Kidney (tissue), 14 donors: ENCODE data around the gene ATG4D. TPM values are rescaled to one million over a fixed set of nuclear protein-coding genes. Genes with fewer than 3 reads are reported as not detected.

ENCODE experiments used
- DNase-seq, 5 donors: peaks; one replicate each; pipeline ENCODE4 v3.0.0-alpha.2; 2013 to 2020
- FAIRE-seq: peaks from 2 replicates; lab custom pipeline; 2012; peaks lifted over from hg19 to GRCh38; lab: Jason Lieb, UNC
- H3K27ac ChIP-seq, 2 donors: one replicate each; pipeline ENCODE4 v1.7.0; 2013; ENCODE audit warnings: low read depth in 2 of 2, low read length in 2 of 2, inconsistent platforms in 1 of 2
- H3K27me3 ChIP-seq: one replicate; pipeline ENCODE4 v1.7.1; 2013; ENCODE audit warnings: low read length, inconsistent platforms; ENCODE audit not compliant: control insufficient read depth, insufficient read depth
- H3K36me3 ChIP-seq, 3 donors: one replicate each; pipeline versions ENCODE4 v1.7.0 to v1.7.1; 2013; ENCODE audit warnings: low read length in 3 of 3, control low read depth in 1 of 3, inconsistent platforms in 1 of 3; ENCODE audit not compliant: insufficient read depth in 3 of 3, control insufficient read depth in 2 of 3
- H3K4me1 ChIP-seq, 3 donors: one replicate each; pipeline versions ENCODE4 v1.7.0 to v1.7.1; 2013; ENCODE audit warnings: low read length in 3 of 3, inconsistent platforms in 1 of 3, low read depth in 1 of 3; ENCODE audit not compliant: control insufficient read depth in 2 of 3, insufficient read depth in 2 of 3
- H3K4me3 ChIP-seq, 3 donors: one replicate each; pipeline versions ENCODE4 v1.7.0 to v1.8.1; 2013; ENCODE audit warnings: low read length in 3 of 3, control low read depth in 1 of 3, inconsistent platforms in 1 of 3
- H3K9ac ChIP-seq, 3 donors: one replicate each; pipeline versions ENCODE4 v1.7.0 to v1.7.1; 2013; ENCODE audit warnings: low read length in 3 of 3, control low read depth in 1 of 3, inconsistent platforms in 1 of 3
- H3K9me3 ChIP-seq, 3 donors: one replicate each; pipeline versions ENCODE4 v1.7.0 to v1.7.1; 2013; ENCODE audit warnings: low read length in 3 of 3, control low read depth in 1 of 3, inconsistent platforms in 1 of 3; ENCODE audit not compliant: control insufficient read depth in 2 of 3, insufficient read depth in 1 of 3
- intact Hi-C: fragments of 100-400 bp; cut with DNase I; formaldehyde crosslinking; loops from one replicate; pipeline ENCODE4 v1.11.1; 2022
- polyA plus RNA-seq: library from polyadenylated mRNA; stranded (reverse); fragments of 350-450 nt; fragmentation: Illumina TruSeq; extraction: RNeasy Lipid Tissue Mini Kit (QIAGEN cat#74804); gene quantifications from one replicate; pipeline ENCODE4 v1.2.3, GENCODE V29; 2014; ENCODE audit warnings: low read depth, low replicate concordance; ENCODE audit not compliant: insufficient read depth
- total RNA-seq: library from RNA; stranded (reverse); fragmentation: NEBNext Ultra II Directional; extraction: Animal tissue kit (Norgen Biotek cat#: 25700); gene quantifications from one replicate; pipeline ENCODE4 v1.2.1, GENCODE V29; 2021
- TF ChIP-seq, protein P1 (sequence below): IDR thresholded peaks from 3 replicates; pipeline ENCODE4 v1.5.1; 2012; ENCODE audit warnings: mild to moderate bottlenecking, moderate library complexity, borderline replicate concordance; ENCODE audit not compliant: insufficient read depth; ENCODE audit errors: extremely low read depth
- donor health status: control.
- donor health status: control.
- donor health status: control.
- donor health status: control.
- donor health status: control.
- donor health status: DM: yes; HTN: yes; CAD: no.
- donor health status: Normal renal cell carcinoma (clear cell type).

The ATG4D gene
- total and polyA plus RNA-seq, 2 donors from 2014 or later = 32.7 to 91.7 TPM

DNA sequence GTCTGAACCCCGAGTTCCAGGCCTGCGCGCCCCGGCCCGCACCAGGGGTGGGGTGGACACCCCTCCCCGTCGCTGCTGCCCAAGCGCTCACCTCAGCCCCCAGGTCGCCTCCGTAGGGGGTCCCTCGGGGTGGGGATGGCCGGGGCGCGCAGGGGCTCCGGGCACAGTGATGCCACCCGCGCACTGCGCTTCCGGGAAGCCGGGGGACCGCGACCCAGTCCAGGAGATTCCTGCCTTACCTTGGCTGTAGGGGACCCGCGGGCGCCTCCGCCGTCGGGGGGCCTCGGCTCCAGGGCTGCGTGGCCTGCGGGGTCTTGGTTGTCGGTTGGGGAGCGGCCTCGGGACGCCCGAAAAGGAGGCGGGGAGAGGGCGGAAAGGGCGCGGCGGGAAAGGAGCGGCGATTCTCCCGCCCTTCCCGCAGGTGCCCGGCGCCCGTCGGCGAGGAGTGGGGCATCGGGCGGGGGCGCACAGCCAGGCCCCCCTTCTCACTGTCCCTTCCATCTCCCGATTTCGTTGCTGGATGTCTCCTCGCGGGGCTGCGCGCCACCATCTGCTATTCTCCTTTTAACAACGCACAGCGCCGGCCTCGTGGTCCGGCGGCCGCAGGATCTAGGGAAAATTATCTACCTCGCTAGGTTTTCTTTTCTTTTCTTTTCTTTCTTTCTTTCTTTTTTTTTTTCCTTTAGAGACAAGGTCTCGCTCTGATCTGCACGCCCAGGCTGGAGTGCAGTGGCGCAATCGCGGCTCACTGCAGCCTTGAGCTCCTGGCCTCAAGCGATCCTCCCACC lies 40.5 kb upstream of the ATG4D start, which contains the start of gene KEAP1:
Gene KEAP1 (minus strand): TSS at position 355 of the 788 bp plus-strand sequence. CDS start 3,323 bp downstream, outside the sequence.
- no peak for FAIRE-seq
- peak within 1 kb of the TSS; percentile 65 to 86 (median 79) for H3K4me3 ChIP-seq
- peak in 3 of 5 donors; percentile 47 to 74 (median 60) for DNase-seq

DNA sequence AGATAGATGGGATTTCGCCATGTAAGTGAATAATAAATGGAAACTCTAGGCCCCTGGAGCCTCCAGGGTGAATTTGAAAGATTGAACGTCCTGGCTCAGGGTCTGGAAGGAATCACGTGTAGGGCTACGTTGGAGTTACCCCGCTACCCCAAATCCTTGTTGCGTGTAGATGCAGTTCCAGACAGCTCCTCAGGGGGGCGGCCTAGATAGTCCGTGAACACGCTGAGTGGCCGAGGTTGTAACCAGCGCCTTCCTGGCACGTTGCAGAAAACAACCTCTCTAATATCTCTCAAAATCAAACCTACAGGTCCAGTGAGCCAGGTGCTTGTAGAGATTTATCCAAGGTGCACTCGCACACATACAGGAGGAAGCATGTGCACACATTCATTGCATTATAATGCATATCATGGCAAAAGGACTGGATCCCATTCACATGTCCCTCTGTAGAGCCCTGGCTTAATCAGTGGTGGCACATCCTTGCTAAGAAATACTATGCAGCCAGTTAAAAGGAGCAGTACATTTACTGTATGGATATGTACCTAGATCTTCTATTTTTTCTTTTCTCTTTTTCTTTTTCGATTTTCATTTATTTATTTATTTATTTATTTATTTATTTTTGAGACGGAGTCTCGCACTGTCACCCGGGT lies 38.0 kb upstream of the ATG4D start:
- TF ChIP-seq, protein P1, sequence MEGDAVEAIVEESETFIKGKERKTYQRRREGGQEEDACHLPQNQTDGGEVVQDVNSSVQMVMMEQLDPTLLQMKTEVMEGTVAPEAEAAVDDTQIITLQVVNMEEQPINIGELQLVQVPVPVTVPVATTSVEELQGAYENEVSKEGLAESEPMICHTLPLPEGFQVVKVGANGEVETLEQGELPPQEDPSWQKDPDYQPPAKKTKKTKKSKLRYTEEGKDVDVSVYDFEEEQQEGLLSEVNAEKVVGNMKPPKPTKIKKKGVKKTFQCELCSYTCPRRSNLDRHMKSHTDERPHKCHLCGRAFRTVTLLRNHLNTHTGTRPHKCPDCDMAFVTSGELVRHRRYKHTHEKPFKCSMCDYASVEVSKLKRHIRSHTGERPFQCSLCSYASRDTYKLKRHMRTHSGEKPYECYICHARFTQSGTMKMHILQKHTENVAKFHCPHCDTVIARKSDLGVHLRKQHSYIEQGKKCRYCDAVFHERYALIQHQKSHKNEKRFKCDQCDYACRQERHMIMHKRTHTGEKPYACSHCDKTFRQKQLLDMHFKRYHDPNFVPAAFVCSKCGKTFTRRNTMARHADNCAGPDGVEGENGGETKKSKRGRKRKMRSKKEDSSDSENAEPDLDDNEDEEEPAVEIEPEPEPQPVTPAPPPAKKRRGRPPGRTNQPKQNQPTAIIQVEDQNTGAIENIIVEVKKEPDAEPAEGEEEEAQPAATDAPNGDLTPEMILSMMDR = peak; percentile 66
- Histone ChIP-seq H3K9ac (no peak overlapping the region), H3K9me3 (no peaks in the 10 kb centered on the region), H3K36me3 (no peaks in the 10 kb centered on the region), H3K4me3 (no peak overlapping the region), H3K27ac (no peak overlapping the region), H3K4me1 (peaks cover 0 to 5% (median 0%) of the 10 kb centered on the region in 3 donors), H3K27me3 (no peaks in the 10 kb centered on the region)
- FAIRE-seq (no peak), DNase-seq (peak in 4 of 5 donors; percentile 51 to 87 (median 70))
- intact Hi-C loops = no loop called here

More for the DNA sequence above, 40.5 kb upstream of the ATG4D start, which contains the start of gene KEAP1:
- H3K36me3 ChIP-seq = peaks cover 0 to 10% (median 5%) of the 10 kb centered on the region in 3 donors
- H3K9me3 ChIP-seq = no peaks in the 10 kb centered on the region
- peaks cover 0 to 13% (median 0%) of the 10 kb centered on the region in 3 donors for H3K4me1 ChIP-seq
- H3K27ac ChIP-seq = peak within 1 kb of the TSS; percentile 94
- TF ChIP-seq, protein P1 = no peak
- H3K27me3 ChIP-seq = no peaks in the 10 kb centered on the region
- peak within 1 kb of the TSS; percentile 9 to 88 (median 87) for H3K9ac ChIP-seq
- intact Hi-C loops = no loop called here

DNA sequence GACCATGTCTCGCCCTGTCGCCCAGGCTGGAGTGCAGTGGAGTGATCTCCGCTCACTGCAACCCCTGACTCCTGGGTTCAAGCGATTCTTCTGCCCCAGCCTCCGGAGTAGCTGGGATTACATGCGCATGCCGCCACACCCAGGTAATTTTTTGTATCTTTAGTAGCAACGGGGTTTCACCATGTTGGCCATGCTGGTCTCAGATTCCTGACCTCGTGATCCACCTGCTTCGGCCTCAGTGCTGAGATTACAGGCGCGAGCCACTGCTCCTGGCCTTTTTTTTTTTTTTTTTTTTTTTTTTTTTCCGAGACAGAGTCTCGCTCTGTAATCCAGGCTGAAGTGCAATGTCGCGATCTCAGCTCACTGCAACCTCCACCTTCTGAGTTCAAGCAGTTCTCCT lies 35.7 kb upstream of the ATG4D start:
- H3K27me3 ChIP-seq = peaks cover 1% of the 10 kb centered on the region
- no peak overlapping the region for H3K27ac ChIP-seq
- DNase-seq (no peak), FAIRE-seq (no peak)
- no peak overlapping the region for H3K4me3 ChIP-seq
- H3K4me1 ChIP-seq = peaks cover 0 to 3% (median 0%) of the 10 kb centered on the region in 3 donors
- H3K9ac ChIP-seq = no peak overlapping the region
- H3K9me3 ChIP-seq = no peaks in the 10 kb centered on the region
- intact Hi-C loops = no loop called here
- H3K36me3 ChIP-seq = no peaks in the 10 kb centered on the region
- TF ChIP-seq, protein P1 = no peak
